Measurements from ENCODE around the gene EVI5L. TPM values are rescaled to one million over a fixed set of nuclear protein-coding genes. Genes with fewer than 3 reads are reported as not detected.

EVI5L gene
- total and polyA plus RNA-seq, 4 donors, result 4.3 to 13.4 (median 12.5) TPM

DNA sequence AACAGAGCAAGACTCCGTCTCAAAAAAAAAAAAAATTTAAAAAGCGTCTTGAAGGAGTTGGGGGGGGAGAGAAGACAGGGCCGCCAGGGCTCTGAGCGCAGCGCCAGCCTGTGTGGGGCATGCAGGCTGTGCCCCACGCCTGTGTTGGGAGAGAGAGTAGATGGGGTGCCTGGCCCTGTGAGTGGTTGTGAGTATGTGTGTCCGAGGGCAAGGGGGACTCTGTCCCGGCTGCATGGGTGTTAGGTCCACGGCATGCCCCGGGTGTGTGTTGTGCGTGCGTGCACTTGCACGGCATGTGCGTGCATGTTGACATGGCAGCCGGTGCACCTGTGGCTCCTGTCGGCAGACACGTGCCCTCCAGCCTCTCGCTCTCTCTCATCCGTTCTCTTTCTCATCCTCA lies 77.1 kb downstream of the EVI5L start:
- Histone ChIP-seq H3K27me3 (ENCODE audit: control insufficient read depth in 1 of 2, insufficient read depth in 2 of 2, low read length in 1 of 2) (no peaks in the 10 kb centered on the region), H3K9me3 (ENCODE audit: control insufficient read depth, low read length) (no peaks in the 10 kb centered on the region), H3K36me3 (ENCODE audit: control insufficient read depth in 1 of 2, insufficient read depth in 2 of 2, low read length in 1 of 2) (peaks cover 0 to 12% of the 10 kb centered on the region in 2 donors), H3K27ac (ENCODE audit: low read depth in 1 of 2, low read length in 2 of 2) (no peak overlapping the region), H3K4me1 (ENCODE audit: control insufficient read depth in 1 of 2, insufficient read depth in 2 of 2, low read length in 2 of 2) (no peaks in the 10 kb centered on the region), H3K4me3 (ENCODE audit: low read length in 2 of 2) (no peak overlapping the region)
- 88 to 89% methylated on average over 19 of the region's 19 CpGs for WGBS, 2 donors
- no peak for ATAC-seq (ENCODE audit: low FRiP score)
- no peak for DNase-seq
- intact Hi-C loops (cut with DNase I), result no loop called here

DNA sequence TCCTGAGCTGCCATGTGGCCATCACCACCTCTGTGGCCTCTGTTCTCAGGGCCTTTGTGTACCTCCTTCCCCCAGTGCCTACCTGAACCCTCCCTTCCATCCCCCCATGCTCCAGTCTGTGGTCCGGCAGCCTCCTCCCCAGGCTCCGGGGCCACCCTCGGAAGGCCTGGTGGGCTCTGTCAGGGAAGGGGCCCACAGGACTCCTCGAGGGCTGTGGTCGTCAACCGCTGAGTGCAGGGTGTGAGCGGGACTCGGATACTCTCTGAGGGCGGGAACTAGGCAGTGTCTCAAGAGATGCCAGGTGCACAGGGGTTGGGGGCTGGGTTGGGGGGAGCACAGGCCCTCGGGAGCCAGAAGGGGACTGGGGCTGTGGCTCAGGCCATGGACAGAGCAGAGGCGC lies 77.5 kb downstream of the EVI5L start:
- H3K9me3 ChIP-seq (ENCODE audit: control insufficient read depth, low read length), result no peaks in the 10 kb centered on the region
- WGBS, 2 donors, result 91 to 92% methylated on average over 11 of the region's 11 CpGs
- intact Hi-C loops (cut with DNase I), result no loop called here
- H3K27ac ChIP-seq (ENCODE audit: low read depth in 1 of 2, low read length in 2 of 2), result no peak overlapping the region
- no peak overlapping the region for H3K4me3 ChIP-seq (ENCODE audit: low read length in 2 of 2)
- peaks cover 0 to 12% of the 10 kb centered on the region in 2 donors for H3K36me3 ChIP-seq (ENCODE audit: control insufficient read depth in 1 of 2, insufficient read depth in 2 of 2, low read length in 1 of 2)
- no peaks in the 10 kb centered on the region for H3K27me3 ChIP-seq (ENCODE audit: control insufficient read depth in 1 of 2, insufficient read depth in 2 of 2, low read length in 1 of 2)
- no peaks in the 10 kb centered on the region for H3K4me1 ChIP-seq (ENCODE audit: control insufficient read depth in 1 of 2, insufficient read depth in 2 of 2, low read length in 2 of 2)
- ATAC-seq (ENCODE audit: low FRiP score), result no peak
- no peak for DNase-seq

DNA sequence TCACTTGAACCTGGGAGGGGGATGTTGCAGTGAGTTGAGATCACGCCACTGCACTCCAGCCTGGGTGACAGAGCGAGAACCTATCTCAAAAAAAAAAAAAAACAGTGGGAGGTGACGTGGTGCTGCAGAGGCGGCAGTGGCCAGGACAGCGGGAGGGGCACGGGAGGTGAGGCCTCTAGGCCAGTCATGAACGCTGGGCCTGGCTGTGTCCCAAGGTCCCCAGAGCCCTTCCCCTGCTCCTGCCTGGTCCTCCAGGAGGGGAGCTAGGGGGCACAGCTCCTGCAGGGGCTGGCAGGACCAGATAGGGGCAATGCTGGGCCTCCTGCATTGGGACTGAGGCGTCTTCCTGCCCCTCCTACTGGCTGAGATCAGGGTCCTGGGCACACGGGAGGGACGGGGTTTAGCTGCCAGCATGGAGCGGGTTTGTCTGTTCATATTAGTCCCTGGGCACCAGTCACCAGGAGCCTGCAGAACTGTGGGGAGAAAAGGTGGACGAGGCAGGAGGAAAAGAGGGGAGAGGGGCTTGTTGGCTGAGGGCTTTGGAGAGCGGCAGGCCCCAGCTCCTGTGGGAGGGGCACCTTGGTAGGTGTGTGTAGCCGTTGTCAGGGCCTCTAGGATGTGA lies 78.2 kb downstream of the EVI5L start:
- intact Hi-C loops (cut with DNase I), result no loop called here
- H3K9me3 ChIP-seq (ENCODE audit: control insufficient read depth, low read length), result no peaks in the 10 kb centered on the region
- 79 to 84% methylated on average over 13 to 14 of the region's 14 CpGs for WGBS, 2 donors
- H3K4me1 ChIP-seq (ENCODE audit: control insufficient read depth in 1 of 2, insufficient read depth in 2 of 2, low read length in 2 of 2), result no peaks in the 10 kb centered on the region
- H3K4me3 ChIP-seq (ENCODE audit: low read length in 2 of 2), result no peak overlapping the region
- no peak for DNase-seq
- ATAC-seq (ENCODE audit: low FRiP score), result no peak
- H3K27me3 ChIP-seq (ENCODE audit: control insufficient read depth in 1 of 2, insufficient read depth in 2 of 2, low read length in 1 of 2), result no peaks in the 10 kb centered on the region
- H3K27ac ChIP-seq (ENCODE audit: low read depth in 1 of 2, low read length in 2 of 2), result no peak overlapping the region
- peaks cover 0 to 12% of the 10 kb centered on the region in 2 donors for H3K36me3 ChIP-seq (ENCODE audit: control insufficient read depth in 1 of 2, insufficient read depth in 2 of 2, low read length in 1 of 2)

DNA sequence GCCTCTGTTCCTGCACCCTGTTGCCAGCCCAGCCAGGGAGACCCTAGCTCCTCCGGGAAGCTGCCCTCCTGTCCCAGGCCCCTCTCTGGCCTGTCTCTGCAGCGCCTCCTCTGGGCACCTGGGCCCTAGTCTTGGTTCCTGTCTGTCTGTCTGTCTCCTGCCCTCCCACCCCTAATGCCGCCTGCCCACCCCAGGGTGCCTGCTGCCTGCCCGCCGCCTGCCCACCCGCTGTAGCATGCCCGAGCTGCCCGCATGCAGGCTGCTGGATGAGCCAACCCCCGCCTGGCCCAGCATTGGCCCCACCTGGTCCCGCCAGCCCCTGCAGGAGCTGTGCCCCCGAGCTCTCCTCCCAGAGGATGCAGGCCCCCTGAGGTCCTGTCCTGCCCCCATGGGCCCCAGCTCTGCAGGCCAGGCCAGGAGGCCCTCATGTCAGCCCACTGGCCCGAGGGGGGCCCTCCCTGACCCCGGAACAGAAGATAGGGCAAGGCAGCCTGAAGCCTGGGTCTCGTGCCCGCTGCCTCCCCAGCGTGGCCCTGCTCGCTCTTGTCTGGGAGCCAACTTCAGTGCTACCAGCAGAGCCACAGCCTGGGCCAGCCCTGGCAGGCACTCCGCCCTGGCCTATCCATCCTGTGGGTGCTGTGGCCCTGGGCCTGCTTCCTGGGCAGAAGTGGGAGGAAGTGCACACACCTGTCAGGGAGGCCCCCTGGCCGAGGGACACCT lies 78.9 kb downstream of the EVI5L start:
- 83 to 87% methylated on average over 19 of the region's 19 CpGs for WGBS, 2 donors
- no peak for ATAC-seq (ENCODE audit: low FRiP score)
- no peak overlapping the region for H3K4me3 ChIP-seq (ENCODE audit: low read length in 2 of 2)
- H3K9me3 ChIP-seq (ENCODE audit: control insufficient read depth, low read length), result no peaks in the 10 kb centered on the region
- peaks cover 0 to 12% of the 10 kb centered on the region in 2 donors for H3K36me3 ChIP-seq (ENCODE audit: control insufficient read depth in 1 of 2, insufficient read depth in 2 of 2, low read length in 1 of 2)
- intact Hi-C loops (cut with DNase I), result no loop called here
- no peaks in the 10 kb centered on the region for H3K4me1 ChIP-seq (ENCODE audit: control insufficient read depth in 1 of 2, insufficient read depth in 2 of 2, low read length in 2 of 2)
- H3K27me3 ChIP-seq (ENCODE audit: control insufficient read depth in 1 of 2, insufficient read depth in 2 of 2, low read length in 1 of 2), result no peaks in the 10 kb centered on the region
- H3K27ac ChIP-seq (ENCODE audit: low read depth in 1 of 2, low read length in 2 of 2), result no peak overlapping the region
- peak; percentile 48 to 72 for DNase-seq

DNA sequence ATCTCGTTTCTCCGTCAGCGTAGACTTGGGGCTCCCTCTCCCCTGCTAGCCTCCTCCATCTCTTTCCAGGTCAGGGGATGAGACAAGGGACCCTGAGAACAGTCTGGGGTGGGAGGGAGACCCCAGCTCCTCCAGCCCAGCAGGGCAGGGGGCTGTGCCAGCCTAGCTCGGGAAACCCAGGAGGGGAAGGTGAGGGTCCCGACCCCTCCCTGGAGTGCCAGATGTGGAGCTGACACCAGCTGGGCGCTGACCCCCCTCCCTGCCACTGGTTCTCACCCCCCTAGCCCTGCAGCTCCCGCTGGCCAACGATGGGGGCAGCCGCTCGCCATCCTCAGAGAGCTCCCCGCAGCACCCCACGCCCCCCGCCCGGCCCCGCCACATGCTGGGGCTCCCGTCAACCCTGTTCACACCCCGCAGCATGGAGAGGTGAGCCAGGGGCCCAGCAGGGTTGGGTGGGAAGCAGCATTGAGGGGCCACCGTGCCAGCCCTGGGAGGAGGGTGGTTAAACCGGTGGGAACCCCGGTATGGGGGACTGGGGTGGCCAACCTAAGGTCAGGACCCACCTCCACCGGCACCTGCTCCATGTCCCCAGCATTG lies 79.6 kb downstream of the EVI5L start:
- intact Hi-C loops (cut with DNase I), result no loop called here

DNA sequence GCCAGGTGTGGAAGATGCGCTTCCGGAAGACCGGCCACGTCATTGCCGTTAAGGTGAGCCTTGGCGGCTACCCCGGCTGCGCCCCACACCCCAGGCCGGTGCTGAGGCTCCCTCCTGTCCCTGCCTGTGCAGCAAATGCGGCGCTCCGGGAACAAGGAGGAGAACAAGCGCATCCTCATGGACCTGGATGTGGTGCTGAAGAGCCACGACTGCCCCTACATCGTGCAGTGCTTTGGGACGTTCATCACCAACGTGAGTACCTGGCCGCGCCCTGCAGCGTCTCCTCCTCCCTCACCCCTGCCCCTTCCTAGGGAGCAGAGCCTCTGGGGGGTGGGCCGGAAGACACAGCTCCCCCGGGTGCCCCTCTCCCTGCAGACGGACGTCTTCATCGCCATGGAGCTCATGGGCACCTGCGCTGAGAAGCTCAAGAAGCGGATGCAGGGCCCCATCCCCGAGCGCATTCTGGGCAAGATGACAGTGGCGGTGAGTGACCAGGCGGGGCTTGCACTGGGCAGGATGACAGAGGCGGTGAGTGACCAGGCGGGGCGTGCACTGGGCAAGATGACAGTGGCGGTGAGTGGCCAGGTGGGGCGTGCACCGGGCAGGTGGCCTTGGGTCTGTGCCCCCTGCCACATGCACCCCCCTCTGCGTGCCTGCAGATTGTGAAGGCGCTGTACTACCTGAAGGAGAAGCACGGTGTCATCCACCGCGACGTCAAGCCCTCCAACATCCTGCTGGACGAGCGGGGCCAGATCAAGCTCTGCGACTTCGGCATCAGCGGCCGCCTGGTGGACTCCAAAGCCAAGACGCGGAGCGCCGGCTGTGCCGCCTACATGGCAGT lies 80.5 kb downstream of the EVI5L start:
- intact Hi-C loops (cut with DNase I), result no loop called here
- ATAC-seq (ENCODE audit: low FRiP score) (no peak), DNase-seq (peak; percentile 44 to 77)
- Histone ChIP-seq H3K4me1 (ENCODE audit: control insufficient read depth in 1 of 2, insufficient read depth in 2 of 2, low read length in 2 of 2) (no peaks in the 10 kb centered on the region), H3K9me3 (ENCODE audit: control insufficient read depth, low read length) (no peaks in the 10 kb centered on the region), H3K27me3 (ENCODE audit: control insufficient read depth in 1 of 2, insufficient read depth in 2 of 2, low read length in 1 of 2) (no peaks in the 10 kb centered on the region), H3K4me3 (ENCODE audit: low read length in 2 of 2) (no peak overlapping the region), H3K27ac (ENCODE audit: low read depth in 1 of 2, low read length in 2 of 2) (no peak overlapping the region), H3K36me3 (ENCODE audit: control insufficient read depth in 1 of 2, insufficient read depth in 2 of 2, low read length in 1 of 2) (peaks cover 0 to 12% of the 10 kb centered on the region in 2 donors)
- WGBS, 2 donors, result 91 to 92% methylated on average over 50 to 54 of the region's 54 CpGs

More for the DNA sequence above, 79.6 kb downstream of the EVI5L start:
- H3K27me3 ChIP-seq (ENCODE audit: control insufficient read depth in 1 of 2, insufficient read depth in 2 of 2, low read length in 1 of 2), result no peaks in the 10 kb centered on the region
- no peak for ATAC-seq (ENCODE audit: low FRiP score)
- no peak overlapping the region for H3K27ac ChIP-seq (ENCODE audit: low read depth in 1 of 2, low read length in 2 of 2)
- no peaks in the 10 kb centered on the region for H3K9me3 ChIP-seq (ENCODE audit: control insufficient read depth, low read length)
- no peak overlapping the region for H3K4me3 ChIP-seq (ENCODE audit: low read length in 2 of 2)
- peak in 1 of 2 donors; percentile 41 for DNase-seq
- WGBS, 2 donors, result 91 to 94% methylated on average over 19 to 21 of the region's 21 CpGs
- H3K36me3 ChIP-seq (ENCODE audit: control insufficient read depth in 1 of 2, insufficient read depth in 2 of 2, low read length in 1 of 2), result peaks cover 0 to 12% of the 10 kb centered on the region in 2 donors
- no peaks in the 10 kb centered on the region for H3K4me1 ChIP-seq (ENCODE audit: control insufficient read depth in 1 of 2, insufficient read depth in 2 of 2, low read length in 2 of 2)

DNA sequence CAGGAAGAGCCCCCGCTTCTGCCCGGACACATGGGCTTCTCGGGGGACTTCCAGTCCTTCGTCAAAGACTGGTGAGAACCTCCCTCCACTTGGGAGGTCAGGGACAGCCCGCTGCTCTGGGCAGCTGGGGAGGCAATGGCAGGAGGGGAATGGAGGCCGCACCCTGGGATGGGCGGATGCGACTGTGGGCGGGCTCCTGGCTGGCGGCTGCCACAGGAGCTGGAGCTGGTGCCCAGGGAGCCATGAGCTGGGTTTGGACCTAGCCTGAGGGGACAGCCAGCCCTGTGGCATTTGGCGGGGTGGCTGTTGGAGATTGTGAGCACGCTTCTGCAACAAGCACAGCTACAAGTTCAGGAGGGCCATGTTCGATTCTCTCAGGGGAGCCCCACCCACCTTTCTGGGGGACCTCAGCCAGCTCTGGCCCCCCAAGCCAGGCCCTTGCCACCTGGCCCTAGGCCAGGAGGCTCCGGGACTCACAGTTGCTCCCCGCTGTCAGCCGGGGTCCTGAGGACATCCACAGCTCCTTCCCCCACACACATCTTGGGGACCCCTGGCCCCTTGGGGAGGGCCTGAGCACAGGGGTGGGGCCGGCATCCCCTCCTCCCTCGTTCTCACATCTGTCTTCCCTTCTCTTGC lies 81.6 kb downstream of the EVI5L start:
- no peaks in the 10 kb centered on the region for H3K9me3 ChIP-seq (ENCODE audit: control insufficient read depth, low read length)
- DNase-seq (peak in 1 of 2 donors; percentile 47), ATAC-seq (ENCODE audit: low FRiP score) (no peak)
- H3K4me3 ChIP-seq (ENCODE audit: low read length in 2 of 2), result no peak overlapping the region
- H3K4me1 ChIP-seq (ENCODE audit: control insufficient read depth in 1 of 2, insufficient read depth in 2 of 2, low read length in 2 of 2), result no peaks in the 10 kb centered on the region
- intact Hi-C loops (cut with DNase I), result no loop called here
- H3K27me3 ChIP-seq (ENCODE audit: control insufficient read depth in 1 of 2, insufficient read depth in 2 of 2, low read length in 1 of 2), result no peaks in the 10 kb centered on the region
- H3K27ac ChIP-seq (ENCODE audit: low read depth in 1 of 2, low read length in 2 of 2), result no peak overlapping the region
- peaks cover 0 to 12% of the 10 kb centered on the region in 2 donors for H3K36me3 ChIP-seq (ENCODE audit: control insufficient read depth in 1 of 2, insufficient read depth in 2 of 2, low read length in 1 of 2)
- 88 to 93% methylated on average over 18 of the region's 18 CpGs for WGBS, 2 donors

DNA sequence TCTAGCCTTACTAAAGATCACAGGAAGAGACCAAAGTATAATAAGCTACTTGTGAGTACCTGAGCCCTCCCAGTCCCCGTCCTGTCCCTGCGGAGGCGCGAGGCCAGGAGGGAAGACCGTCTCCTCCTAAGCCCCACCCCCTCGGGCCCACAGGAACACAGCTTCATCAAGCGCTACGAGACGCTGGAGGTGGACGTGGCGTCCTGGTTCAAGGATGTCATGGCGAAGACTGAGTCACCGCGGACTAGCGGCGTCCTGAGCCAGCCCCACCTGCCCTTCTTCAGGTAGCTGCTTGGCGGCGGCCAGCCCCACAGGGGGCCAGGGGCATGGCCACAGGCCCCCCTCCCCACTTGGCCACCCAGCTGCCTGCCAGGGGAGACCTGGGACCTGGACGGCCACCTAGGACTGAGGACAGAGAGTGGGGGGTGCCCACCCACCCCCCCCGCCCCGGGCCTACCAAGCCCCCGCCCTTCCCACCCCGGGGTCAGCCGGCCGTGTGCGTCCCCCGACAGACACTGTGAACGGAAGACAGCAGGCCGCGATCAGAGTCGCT lies 82.2 kb downstream of the EVI5L start:
- peak in 1 of 2 donors; percentile 44 for DNase-seq
- WGBS, 2 donors, result 89 to 91% methylated on average over 27 to 31 of the region's 31 CpGs
- peaks cover 0 to 12% of the 10 kb centered on the region in 2 donors for H3K36me3 ChIP-seq (ENCODE audit: control insufficient read depth in 1 of 2, insufficient read depth in 2 of 2, low read length in 1 of 2)

More for the DNA sequence above, 82.2 kb downstream of the EVI5L start:
- Histone ChIP-seq H3K27me3 (ENCODE audit: control insufficient read depth in 1 of 2, insufficient read depth in 2 of 2, low read length in 1 of 2) (no peaks in the 10 kb centered on the region), H3K4me1 (ENCODE audit: control insufficient read depth in 1 of 2, insufficient read depth in 2 of 2, low read length in 2 of 2) (no peaks in the 10 kb centered on the region), H3K27ac (ENCODE audit: low read depth in 1 of 2, low read length in 2 of 2) (no peak overlapping the region), H3K9me3 (ENCODE audit: control insufficient read depth, low read length) (no peaks in the 10 kb centered on the region), H3K4me3 (ENCODE audit: low read length in 2 of 2) (no peak overlapping the region)
- ATAC-seq (ENCODE audit: low FRiP score), result no peak
- intact Hi-C loops (cut with DNase I), result no loop called here
